ENCODE data around the gene THAP9. TPM values are rescaled to one million over a fixed set of nuclear protein-coding genes. Genes with fewer than 3 reads are reported as not detected.

The THAP9 gene
- total RNA-seq, 2 experiments from 2014 or later = 2.7 to 3.3 TPM

DNA sequence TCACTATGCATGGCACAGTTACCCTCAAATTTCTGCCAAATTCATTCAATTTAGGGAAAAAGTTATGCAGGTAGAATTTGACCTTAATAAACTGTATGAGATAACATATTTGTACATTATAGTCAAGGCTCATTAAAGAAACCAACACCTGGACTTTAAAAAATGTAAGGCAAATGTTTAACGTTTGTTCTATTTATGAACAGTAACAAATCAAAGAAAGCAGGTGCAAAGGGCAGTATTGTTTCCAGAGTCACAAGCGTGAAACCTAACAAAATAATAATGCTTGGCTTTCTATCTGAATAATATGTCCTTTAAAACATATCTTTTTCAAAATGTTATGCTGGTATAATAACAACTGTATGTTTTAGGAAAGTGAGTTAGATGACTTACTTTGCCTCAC, 68.9 kb downstream of the THAP9 start:
- peaks cover 31% of the 10 kb centered on the region for H3K36me3 Mint-ChIP-seq (ENCODE audit: low read depth)
- no peaks in the 10 kb centered on the region for H3K9me3 Mint-ChIP-seq
- H3K27ac Mint-ChIP-seq = no peak overlapping the region
- H3K27me3 Mint-ChIP-seq (ENCODE audit: low read depth) = no peaks in the 10 kb centered on the region
- peaks cover 2% of the 10 kb centered on the region for H3K4me1 Mint-ChIP-seq (ENCODE audit: low read depth)
- intact Hi-C loops (cut with micrococcal nuclease) = loop anchor here (5.0 kb wide), 1 partner anchor 33 kb away; no protein-coding TSS in a partner anchor
- no peak for DNase-seq
- CTCF ChIA-PET = no interaction called here
- no peak overlapping the region for H3K4me3 Mint-ChIP-seq

Other genes with a start within 250 kb of the THAP9 start
- gene SCD5, start 101.9 kb upstream of the THAP9 start, total RNA-seq = under 1 TPM; 0.12 to 0.35 TPM
- 10 to 100 TPM; 85.1 to 85.7 TPM for gene SEC31A, start 9.6 kb upstream of the THAP9 start, total RNA-seq
- gene LIN54, start 110.1 kb downstream of the THAP9 start, total RNA-seq = 10 to 100 TPM; 17.0 to 17.1 TPM
- 10 to 100 TPM; 37.1 to 38.6 TPM for gene COPS4, start 134.4 kb downstream of the THAP9 start, total RNA-seq
- gene PLAC8, start 214.0 kb downstream of the THAP9 start, total RNA-seq = 10 to 100 TPM; 62.0 to 62.3 TPM

Data from activated naive CD4-positive, alpha-beta T cell treated with anti-CD3 and anti-CD28 coated beads for 36 hours (primary cell).